ENCODE data around the gene EEPD1.

Gene EEPD1

DNA sequence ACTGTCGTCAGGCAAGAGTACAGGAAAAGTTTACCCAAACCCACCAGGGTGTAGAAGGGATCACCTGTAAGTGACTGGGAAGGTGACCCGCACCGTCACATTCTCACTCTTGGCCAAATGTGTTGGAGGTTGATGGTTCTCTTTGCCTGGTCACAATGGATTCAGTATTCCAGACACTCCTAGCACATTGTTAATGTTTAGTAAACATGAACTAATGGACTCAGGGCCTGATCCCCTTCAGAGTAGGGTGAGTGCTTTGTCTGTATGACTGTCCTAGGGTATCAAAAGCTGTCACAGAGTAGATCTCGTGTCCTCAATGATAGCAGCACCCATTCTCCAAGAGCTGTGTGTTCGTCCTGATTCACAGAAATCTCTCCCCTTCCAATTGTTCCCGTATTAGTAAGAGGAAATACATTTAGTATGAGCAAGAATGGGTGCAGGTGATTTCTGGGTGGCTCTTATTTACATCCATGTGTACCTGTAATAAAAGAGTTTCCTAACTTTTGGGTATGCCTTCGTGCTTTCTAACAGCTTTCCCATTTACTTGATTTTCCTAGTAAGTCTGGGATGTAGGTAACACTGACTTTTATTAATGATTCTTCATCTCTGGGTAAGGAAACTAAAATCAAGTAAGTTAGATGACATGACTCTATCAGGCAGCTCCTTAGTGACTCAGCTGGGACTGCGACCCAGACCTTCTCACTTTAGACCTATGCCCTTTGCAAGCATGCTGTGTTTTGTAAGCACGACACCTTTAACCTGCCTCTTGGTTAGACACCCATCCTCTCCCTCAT lies 4.7 kb downstream of the EEPD1 start:
- no peak for DNase-seq

DNA sequence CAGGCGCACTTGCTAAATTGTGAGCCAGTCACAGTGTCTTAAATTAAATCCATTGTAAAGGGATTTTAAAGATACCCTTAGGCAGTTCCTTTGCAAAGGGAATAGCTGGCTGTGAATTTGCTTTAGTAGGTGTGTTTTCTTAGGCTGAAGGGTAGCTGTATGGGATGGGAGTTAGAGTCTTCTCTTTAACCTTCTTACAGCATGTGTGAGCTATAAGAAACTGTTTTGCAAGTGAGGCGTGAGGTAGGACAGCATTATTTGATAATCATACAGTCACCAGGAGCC lies 5.2 kb downstream of the EEPD1 start:
- DNase-seq = no peak

DNA sequence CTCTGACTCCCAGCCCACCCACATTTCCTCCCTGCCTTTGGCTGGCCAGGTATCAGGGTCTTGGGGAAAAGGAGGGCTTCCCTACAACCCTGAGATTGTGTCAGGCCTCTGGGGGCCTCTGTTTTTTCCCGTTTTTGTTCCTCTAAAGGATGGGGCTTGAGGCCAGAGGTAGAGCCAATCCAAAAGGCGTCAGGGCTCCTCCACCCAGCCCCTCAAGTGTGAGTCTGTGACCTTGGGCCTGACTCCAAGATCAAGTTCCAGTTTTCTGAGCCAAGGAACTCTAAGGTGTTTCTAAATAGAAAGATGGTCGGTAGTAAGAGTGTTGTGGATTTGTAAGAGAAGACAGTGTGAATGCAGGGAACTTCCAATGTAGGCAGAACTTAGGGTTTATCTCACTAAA lies 6.6 kb downstream of the EEPD1 start:
- DNase-seq = no peak

DNA sequence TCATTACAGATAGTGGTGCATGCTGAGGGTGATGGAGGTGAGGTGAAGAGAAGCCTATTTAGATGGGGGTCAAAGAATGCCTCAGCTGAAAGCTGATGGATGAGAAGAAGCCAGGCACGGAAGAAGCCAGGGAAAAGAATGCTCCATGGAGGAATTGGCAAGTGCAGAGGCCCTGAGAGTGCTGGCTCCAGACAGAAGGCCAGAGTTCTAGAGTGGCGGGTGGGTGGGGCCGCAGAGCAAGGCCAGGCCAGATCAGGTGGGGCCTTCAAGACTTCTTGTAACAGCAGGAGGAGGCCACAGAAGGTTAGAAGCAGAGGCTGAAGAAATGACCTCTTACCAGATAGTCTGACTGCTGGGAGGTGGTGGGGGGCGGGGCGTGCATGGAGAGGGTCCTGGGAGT lies 7.3 kb downstream of the EEPD1 start:
- DNase-seq = no peak

DNA sequence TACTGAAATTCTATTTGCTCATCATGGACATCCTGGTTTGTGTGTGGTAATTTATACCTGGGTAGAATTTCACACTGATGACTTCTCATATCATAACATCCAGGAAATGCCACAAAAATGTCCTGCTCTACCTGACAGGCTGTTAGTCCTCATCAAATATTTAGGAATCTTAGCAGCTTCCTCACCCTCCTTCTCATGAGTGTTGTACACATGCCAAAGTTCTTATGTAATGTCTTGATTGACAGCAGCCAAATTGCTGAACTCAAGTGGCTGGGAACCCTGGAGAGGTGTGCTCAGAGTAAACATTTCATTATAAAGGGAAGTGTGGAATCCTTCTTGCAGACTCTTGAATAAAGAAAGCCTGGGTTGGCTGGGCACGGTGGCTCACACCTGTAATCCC lies 8.9 kb downstream of the EEPD1 start:
- DNase-seq = no peak

DNA sequence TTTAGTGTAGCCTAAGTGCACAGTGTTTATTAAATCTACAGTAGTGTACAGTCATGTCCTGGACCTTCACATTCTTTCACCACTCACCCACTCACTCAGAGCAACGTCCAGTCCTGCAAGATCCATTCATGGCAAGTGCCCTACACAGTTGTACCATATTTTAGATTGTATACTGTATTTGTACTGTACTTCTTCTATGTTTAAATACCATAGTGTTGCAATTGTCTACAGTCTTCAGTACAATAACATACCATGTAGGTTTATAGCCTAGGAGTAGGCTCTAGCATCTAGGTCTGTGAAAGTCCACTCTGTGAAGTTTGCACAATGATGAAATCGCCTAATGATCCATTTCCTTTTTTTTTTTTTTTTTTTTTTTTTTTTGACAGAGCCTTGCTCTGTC lies 12.0 kb downstream of the EEPD1 start:
- DNase-seq = no peak

DNA sequence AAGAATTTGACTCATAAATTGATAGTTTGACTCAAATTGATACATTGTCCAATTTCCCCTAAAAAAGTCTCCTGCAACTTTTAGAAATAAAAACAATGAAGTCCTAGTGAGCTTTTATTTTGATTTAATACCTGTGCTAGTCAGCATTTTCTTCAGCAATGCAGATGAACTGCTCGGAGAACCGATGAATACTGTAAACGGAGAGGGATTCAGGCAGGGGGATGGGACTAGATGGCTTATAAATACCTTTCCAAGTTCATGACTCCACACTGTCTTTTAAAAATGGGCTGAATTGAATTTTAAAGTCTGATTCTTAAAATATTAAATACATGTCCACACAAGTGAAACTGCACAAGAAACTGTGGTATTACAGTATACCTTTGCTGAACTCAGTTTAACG lies 12.7 kb downstream of the EEPD1 start:
- no peak for DNase-seq

DNA sequence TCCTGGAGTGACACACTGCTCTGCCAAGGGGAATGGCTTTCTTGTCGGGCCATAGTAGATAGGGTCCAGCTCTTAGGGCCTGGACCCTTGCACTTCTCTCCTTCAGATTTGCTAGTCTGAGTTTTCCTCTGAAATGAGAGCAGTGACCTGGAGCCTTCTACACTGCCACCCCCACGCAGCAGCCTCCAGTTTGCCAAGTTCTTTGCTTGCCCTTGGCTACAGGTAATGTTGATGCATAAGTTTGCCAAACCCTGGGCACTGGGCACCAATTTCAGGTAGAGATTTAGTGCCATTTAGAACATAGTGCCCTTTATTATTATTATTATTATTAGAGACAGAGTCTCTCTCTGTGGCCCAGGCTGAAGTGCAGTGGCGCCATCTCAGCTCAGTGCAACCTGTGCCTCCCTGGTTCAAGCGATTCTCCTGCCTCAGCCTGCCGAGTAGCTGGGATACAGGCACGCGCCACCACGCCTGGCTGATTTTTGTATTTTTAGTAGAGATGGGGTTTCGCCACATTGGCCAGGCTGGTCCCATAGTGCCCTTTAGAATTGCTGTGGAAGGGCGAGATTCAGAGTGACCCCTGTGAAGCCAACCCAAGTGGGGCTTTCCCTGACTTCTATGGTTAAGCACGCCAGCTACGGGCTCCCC lies 14.5 kb downstream of the EEPD1 start:
- no peak for DNase-seq

DNA sequence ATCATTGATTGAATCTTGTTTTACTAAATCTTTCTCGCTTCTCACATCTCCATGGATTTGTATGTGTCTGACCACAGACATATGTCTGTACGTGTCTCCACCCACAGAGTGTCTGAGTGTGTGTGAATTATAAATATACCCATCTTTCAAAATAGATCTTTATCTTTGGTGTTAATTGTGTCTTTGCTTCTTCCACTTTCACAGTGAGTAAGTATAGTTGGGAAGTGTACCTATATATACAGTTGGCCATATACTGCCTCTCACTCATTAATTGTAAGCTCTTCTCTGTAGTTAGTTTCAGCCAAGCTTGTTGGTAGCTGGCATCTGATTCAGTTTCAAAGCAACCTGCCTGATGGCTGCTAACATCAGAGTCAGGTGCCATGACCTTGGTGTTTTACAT lies 18.4 kb downstream of the EEPD1 start:
- DNase-seq = no peak

DNA sequence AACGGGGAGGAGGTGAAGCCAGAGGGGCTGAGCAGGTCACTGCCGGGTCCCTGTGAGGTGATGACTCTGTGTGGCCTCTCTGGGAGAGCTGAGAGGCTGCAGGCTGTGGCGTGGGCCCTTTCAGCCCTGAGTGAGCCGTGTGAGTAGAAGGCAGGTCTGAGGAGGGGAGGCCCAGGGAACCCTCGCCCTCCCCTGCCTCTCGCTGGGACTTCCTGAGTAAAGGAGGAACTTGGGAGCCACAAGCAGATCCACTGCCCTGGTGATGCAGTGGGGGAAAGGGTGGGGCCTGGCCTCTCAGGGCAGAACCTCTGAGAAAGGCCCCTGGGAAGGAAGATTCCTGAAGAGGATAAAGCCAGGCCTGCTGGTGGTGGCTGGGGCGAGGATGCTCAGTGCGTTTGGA lies 22.8 kb downstream of the EEPD1 start:
- DNase-seq = no peak

DNA sequence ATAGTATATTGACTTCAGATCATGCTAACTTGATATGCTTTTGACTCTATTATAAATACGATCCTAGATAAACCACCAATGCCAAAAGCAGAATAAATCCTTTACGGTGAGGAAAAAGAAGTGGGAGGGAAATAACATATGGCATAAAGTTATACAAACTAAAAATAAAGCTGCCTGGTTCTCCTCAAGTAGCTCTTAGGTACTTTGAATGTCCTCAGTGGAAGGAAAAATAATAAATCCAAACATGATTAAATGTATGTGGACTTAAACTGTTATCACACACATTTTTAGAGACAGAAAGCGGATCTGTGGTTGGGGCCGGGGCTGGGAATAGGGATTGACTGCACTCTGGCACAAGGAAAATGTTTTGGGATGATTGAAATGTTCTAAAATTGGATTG lies 23.6 kb downstream of the EEPD1 start:
- DNase-seq = no peak

DNA sequence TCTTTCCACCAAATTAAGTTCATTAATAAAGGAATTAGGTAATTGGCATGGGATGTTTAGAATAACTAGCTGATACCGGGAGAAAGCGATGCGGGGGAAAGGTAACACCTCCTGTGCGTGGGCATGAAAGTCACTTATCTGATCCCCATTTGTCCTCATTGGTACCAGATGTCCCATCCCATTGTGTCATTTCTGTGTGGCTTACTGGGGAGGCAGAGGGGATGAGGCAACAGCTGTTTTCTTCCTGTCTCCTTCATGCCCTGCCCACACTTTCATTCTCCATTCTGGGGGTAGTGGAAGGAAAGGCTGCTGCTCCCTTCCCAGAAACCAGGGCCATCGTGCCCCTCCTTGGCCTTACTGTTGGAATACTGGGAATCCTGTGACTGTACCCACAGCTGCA lies 27.1 kb downstream of the EEPD1 start:
- no peak for DNase-seq

DNA sequence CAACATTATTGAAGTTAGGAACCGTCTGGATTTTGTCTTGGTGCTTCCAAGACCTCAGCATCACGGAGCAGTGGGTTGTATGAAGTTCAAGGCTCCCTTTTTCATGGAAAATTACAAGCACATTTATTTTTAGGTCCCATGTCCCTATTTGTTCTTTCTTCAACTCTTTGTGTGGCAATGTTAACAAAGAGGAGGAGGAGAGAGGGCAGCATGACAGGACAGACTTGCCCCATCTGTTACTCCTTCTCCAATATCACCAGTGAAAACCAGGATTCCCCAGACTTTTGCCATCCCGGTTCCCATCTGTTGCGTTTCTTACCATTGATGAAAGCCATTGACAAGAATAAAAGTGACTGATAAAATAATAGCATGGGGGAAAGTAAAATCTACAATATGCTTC lies 28.6 kb downstream of the EEPD1 start:
- DNase-seq = no peak

DNA sequence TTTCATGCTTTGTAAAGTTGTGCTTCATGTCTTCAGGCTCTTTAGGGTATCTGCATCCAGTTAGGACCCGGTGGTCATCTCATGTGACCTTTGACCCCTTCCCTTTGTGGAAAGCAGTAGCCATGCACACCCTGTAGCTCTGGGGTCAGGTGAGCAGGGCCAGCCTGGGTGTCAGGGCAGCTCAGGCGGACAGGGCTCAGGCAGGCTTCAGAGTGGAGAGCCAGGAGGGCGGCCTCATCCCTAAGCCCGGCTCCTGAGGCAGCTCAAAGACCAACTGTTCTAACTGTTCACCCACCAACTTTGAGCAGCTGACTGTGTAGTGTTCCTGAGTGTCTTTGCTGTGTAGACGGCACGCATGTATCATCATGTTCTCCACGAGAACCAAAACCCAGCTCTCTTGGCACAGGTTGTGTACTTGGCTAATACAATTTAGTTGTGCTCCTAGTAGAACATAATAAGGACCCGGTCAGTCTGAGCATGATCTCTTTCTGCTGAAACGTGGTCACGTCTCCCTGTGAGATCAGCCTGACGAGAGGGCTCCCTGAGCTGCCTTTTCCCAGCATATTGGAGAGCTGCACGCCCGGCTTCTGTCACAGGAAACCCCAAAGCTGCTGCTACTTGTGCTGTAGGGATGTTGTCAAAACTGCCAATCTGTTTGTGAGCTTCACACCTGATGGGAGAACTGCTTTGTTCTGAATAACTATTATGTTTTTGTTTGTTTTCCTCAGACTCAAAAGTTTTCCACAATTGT lies 30.0 kb downstream of the EEPD1 start:
- no peak for DNase-seq

DNA sequence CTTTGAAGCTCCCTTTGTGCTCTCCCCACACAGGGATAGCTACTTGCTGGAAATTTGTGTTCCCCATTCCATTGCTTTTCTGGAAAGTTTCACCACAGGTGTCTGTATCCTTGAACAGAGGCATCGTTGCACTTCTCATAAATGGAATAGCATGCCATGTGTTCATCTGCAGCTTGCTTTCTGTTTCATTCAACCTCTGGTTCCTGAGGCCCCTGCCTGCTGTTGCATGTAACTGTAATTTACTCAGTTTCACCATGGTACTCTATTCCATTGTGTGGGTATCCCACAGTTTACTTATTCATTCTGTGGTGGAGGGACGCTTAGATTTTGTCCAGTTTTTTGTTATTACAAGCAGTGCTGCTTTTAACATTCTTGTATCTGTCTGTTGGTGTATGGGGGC lies 32.0 kb downstream of the EEPD1 start:
- no peak for DNase-seq

DNA sequence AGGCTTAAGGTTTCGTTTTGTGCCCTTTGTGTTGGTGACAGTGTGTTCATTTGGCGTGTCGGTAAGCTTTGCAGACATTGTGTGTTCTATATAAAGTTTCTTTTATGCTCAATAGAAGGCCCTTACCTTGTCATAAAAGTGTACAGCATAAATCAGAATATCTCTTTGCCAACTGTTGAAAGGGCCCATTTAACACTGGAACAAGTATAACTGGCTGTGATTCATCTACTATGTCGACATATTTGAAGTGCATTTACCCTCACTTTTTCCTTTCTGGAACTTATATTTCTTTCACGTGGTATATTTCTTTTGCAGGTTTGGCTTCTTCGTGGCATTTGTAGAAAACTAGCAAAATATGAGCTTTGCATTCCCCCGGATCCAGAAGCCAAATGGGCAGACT lies 32.7 kb downstream of the EEPD1 start:
- no peak for DNase-seq

DNA sequence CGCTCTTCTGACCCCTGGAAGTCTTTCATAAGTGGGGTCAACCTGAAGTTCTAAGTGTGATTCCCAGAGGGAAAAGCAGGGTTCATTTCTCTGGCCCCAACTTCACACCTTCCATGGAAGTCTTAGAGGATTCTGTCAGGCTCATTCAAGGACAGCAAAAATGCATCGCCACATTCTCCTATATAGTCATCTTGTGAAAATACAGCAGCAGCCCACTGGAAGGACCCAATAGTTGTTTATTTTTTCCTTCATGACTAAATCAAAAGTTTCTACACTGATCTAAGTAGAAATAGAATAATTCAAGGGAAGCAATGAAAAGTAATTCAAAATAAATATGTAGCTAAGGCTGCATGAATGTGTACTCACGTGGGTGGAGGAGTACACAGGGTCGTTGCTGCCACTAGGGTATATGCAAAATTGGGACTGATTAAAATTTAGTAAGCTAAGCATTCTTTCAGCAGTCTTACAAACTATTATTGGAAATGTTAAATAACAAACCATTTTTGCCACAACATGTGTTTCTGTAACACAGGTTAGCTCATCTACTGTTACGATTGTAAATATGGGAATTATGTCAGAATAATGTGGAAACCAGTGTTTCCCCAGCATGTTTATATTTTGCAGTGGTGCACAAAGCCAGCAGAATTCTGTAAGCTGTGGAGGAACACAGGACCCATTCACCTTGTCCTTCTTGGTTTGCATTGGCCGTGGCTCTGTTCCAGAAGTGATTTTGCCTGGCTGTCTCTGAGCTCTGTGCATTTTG lies 33.5 kb downstream of the EEPD1 start:
- no peak for DNase-seq

DNA sequence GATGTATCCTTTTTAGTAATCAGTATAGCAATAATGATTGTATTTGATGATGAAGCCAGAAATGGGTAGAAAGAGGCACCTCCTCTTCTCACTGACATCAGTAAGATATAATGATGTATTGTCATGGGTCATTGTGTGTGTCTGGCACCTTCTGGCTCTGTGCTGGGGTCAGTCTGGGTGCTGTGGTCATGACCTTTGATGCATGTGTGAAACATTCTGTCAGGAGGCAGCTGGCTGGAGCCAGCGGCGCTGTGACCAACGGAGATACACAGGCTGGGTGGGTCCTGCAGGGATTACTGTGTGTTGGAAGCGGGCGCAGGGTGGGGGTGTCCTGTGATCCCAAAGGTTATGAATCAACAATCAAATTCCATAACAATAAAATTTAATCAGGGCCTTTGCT lies 35.2 kb downstream of the EEPD1 start:
- DNase-seq = no peak

DNA sequence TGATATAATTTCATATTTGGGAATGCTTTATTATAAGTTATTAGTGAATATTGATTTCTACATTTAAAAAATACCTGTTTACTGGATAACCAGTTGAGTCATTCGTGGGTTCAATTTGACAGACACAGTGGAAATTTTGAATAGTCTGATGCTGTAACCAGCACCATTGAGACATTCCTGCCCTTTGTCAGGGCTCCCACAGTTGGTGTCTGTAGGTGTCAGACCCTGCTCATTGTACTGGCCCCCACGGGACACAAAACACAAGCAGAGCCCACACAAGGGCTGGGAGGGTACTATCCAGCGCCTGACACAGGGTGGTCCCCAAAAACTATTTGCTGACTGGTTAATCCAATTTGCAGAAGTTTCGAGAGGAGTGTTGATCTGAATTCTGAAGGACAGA lies 35.9 kb downstream of the EEPD1 start:
- no peak for DNase-seq

DNA sequence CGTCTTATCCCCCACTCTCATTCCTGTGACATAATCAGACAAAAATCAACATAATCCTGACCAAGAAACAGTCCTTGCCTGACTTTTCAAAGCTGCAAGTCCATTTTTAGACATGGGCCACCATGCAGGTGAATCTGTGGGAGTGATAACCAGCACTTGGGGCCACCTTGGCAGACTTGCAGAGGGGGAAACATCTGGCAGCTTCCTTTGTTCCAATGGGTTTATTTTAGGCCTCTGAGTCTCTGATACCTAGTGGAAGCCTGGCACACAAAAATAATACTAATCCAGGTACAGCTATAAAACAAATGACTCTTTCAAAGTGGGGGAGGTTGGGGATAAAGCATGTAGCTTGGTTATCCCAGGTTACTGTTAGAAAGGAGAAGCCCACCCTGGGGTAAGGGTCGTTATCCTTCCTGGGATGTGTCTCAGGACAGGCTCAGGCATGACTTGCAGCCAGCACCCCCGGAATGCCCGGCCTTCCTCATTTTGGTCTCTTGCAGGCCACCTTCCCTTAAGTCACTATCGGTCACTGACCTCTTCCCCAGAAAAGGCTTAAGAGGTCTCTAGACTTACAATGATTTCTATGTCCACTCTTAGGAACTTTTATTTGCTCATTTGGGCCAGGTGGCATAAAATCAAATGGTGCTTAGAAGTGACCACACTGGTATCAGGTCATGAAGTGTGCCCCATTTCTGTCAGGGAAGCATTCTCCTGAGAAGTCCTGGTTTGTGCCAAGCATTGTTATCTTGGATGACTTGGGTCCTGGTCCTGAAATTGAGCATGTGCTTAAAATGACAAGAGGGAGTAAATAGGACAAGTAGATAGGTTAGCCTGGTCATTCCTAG lies 37.6 kb downstream of the EEPD1 start:
- no peak for DNase-seq

DNA sequence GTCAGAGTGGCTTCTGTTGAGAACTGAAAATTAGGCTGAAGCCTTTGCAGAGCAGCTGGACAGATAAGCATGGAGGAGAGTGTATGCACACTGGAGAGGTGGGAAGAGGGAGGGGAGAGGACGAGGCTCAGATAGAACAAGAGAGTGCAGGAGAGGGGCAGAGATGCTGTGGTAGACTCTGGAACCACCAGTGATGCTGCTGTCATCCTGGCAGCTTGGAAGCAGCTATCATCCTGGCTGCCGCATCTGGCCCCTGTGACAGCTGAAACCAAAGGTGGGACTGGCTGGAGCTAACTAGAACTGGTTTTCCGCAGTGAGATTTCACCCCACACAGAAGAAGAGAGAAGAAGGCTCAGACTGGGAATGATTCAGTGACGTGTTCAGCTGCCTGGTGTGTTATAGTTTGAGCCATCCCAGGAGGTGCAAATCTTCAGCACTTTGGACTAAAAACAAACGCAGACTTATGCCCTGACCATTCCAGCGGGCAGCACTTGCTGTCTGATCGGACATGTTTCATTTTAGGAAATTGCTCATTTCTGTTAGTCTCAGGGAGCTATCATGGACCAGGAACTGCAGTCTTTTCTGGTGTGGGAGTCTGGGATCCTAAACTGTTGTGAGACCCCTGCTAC lies 38.4 kb downstream of the EEPD1 start:
- no peak for DNase-seq
